HEK293 (cell line): ENCODE measurements around the gene GALT.

ENCODE experiments used
- GLI2 ChIP-seq: fragments of 450-650 bp; formaldehyde crosslinking; IDR thresholded peaks from 2 replicates; pipeline ENCODE4; 2017; ENCODE audit warnings: missing biosample characterization, missing genetic modification characterization, low read depth, borderline replicate concordance
- OSR2 ChIP-seq: fragments of 450-650 bp; formaldehyde crosslinking; IDR thresholded peaks from 2 replicates; pipeline ENCODE4 v1.5.1; 2016; ENCODE audit warnings: missing biosample characterization, missing genetic modification characterization
- ZFP41 ChIP-seq: fragments of 450-650 bp; formaldehyde crosslinking; IDR thresholded peaks from 2 replicates; pipeline ENCODE4 v1.5.1; 2016; ENCODE audit warnings: missing biosample characterization, missing genetic modification characterization, borderline replicate concordance
- ZNF202 ChIP-seq: fragments of 450-650 bp; formaldehyde crosslinking; IDR thresholded peaks from 2 replicates; pipeline ENCODE4 v1.5.1; 2016; ENCODE audit warnings: missing biosample characterization, missing genetic modification characterization, borderline replicate concordance
- ZNF24 ChIP-seq: fragments of 450-650 bp; formaldehyde crosslinking; IDR thresholded peaks from 2 replicates; pipeline ENCODE4 v1.5.1; 2016; ENCODE audit warnings: missing biosample characterization, missing genetic modification characterization
- ZNF292 ChIP-seq: fragments of 450-650 bp; formaldehyde crosslinking; IDR thresholded peaks from 2 replicates; pipeline ENCODE4 v1.5.1; 2016; ENCODE audit warnings: low read depth, missing biosample characterization, missing genetic modification characterization, borderline replicate concordance
- ZNF473 ChIP-seq: fragments of 450-650 bp; formaldehyde crosslinking; IDR thresholded peaks from 2 replicates; pipeline ENCODE4 v1.5.1; 2017; ENCODE audit warnings: missing biosample characterization, missing genetic modification characterization
- TF ChIP-seq, protein P1 (sequence below): fragments of 450-650 bp; formaldehyde crosslinking; IDR thresholded peaks from 2 replicates; pipeline ENCODE4 v1.5.1; 2017; ENCODE audit warnings: missing biosample characterization, missing genetic modification characterization
- TF ChIP-seq, protein P2 (sequence below): fragments of 450-650 bp; formaldehyde crosslinking; IDR thresholded peaks from 2 replicates; pipeline ENCODE4 v1.5.1; 2016; ENCODE audit warnings: missing biosample characterization, missing genetic modification characterization
- TF ChIP-seq, protein P3 (sequence below): fragments of 450-650 bp; formaldehyde crosslinking; IDR thresholded peaks from 2 replicates; pipeline ENCODE4 v1.5.1; 2017; ENCODE audit warnings: missing biosample characterization, mild to moderate bottlenecking, missing genetic modification characterization, moderate library complexity
- TF ChIP-seq, protein P4 (sequence below): fragments of 450-650 bp; formaldehyde crosslinking; IDR thresholded peaks from 2 replicates; pipeline ENCODE4 v1.5.1; 2016; ENCODE audit warnings: missing biosample characterization, missing genetic modification characterization, low read depth

DNA sequence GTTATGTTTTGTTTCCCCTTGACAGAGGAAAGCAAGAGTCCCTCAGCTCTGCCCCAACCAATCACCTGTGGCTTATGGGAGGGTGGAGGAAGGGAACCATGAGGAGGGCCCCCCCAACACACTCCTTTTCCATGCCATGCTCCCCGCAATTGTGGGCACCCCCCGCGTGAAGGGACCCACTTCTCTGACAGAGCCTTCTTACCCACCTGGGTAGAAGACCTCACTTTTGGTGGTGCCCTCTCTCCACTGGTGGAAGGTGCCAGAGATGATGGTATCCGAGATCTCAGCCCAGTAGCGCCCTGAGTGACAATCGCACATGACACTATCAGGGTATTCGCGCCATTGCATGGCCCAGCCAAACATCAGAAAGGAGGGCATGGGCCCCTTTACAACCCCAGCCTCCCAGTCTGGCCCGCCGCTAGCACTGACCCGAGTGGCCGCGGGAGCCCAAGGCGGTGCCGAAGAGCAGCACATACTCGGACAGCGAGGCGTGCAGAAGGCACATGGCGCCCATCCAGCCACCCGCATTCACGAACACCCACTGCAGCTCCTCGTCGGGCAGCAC is 9.6 kb upstream of the GALT start:
- TF ChIP-seq ZNF24 (tag by site-specific recombination) = no peak
- no peak for TF ChIP-seq ZNF292 (tag by site-specific recombination)
- TF ChIP-seq, protein P1, sequence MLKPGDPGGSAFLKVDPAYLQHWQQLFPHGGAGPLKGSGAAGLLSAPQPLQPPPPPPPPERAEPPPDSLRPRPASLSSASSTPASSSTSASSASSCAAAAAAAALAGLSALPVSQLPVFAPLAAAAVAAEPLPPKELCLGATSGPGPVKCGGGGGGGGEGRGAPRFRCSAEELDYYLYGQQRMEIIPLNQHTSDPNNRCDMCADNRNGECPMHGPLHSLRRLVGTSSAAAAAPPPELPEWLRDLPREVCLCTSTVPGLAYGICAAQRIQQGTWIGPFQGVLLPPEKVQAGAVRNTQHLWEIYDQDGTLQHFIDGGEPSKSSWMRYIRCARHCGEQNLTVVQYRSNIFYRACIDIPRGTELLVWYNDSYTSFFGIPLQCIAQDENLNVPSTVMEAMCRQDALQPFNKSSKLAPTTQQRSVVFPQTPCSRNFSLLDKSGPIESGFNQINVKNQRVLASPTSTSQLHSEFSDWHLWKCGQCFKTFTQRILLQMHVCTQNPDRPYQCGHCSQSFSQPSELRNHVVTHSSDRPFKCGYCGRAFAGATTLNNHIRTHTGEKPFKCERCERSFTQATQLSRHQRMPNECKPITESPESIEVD = no peak
- no peak for TF ChIP-seq GLI2 (tag by site-specific recombination)
- TF ChIP-seq, protein P2, sequence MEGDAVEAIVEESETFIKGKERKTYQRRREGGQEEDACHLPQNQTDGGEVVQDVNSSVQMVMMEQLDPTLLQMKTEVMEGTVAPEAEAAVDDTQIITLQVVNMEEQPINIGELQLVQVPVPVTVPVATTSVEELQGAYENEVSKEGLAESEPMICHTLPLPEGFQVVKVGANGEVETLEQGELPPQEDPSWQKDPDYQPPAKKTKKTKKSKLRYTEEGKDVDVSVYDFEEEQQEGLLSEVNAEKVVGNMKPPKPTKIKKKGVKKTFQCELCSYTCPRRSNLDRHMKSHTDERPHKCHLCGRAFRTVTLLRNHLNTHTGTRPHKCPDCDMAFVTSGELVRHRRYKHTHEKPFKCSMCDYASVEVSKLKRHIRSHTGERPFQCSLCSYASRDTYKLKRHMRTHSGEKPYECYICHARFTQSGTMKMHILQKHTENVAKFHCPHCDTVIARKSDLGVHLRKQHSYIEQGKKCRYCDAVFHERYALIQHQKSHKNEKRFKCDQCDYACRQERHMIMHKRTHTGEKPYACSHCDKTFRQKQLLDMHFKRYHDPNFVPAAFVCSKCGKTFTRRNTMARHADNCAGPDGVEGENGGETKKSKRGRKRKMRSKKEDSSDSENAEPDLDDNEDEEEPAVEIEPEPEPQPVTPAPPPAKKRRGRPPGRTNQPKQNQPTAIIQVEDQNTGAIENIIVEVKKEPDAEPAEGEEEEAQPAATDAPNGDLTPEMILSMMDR (tag by site-specific recombination) = no peak
- TF ChIP-seq, protein P3, sequence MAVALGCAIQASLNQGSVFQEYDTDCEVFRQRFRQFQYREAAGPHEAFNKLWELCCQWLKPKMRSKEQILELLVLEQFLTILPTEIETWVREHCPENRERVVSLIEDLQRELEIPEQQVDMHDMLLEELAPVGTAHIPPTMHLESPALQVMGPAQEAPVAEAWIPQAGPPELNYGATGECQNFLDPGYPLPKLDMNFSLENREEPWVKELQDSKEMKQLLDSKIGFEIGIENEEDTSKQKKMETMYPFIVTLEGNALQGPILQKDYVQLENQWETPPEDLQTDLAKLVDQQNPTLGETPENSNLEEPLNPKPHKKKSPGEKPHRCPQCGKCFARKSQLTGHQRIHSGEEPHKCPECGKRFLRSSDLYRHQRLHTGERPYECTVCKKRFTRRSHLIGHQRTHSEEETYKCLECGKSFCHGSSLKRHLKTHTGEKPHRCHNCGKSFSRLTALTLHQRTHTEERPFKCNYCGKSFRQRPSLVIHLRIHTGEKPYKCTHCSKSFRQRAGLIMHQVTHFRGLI (tag by site-specific recombination) = no peak
- no peak for TF ChIP-seq ZNF473 (tag by site-specific recombination)
- TF ChIP-seq, protein P4, sequence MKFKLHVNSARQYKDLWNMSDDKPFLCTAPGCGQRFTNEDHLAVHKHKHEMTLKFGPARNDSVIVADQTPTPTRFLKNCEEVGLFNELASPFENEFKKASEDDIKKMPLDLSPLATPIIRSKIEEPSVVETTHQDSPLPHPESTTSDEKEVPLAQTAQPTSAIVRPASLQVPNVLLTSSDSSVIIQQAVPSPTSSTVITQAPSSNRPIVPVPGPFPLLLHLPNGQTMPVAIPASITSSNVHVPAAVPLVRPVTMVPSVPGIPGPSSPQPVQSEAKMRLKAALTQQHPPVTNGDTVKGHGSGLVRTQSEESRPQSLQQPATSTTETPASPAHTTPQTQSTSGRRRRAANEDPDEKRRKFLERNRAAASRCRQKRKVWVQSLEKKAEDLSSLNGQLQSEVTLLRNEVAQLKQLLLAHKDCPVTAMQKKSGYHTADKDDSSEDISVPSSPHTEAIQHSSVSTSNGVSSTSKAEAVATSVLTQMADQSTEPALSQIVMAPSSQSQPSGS (tag by site-specific recombination) = no peak
- TF ChIP-seq ZFP41 (tag by site-specific recombination) = no peak
- TF ChIP-seq ZNF202 (tag by site-specific recombination) = no peak
- TF ChIP-seq OSR2 (tag by site-specific recombination) = no peak
